ENCODE measurements around the gene GPR26.

Gene GPR26

DNA sequence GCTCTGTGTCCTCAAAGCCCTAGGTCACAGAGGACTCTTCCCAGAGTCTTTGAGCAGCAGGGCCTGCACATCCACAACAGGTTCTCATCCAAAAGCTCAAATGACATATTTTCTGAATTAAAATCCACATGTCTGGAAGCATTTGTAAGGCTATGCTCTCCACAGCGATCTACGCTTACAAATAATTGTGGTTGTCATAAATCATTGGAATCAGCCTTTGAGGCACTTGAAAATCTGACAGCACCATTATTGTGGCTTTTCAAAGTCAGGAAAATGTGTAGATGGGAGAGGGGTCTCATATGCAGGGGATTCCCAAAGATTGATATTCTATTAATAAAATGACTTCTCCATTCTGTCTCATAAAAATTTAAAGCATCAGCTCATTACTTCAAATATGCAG lies 16.3 kb downstream of the GPR26 start:
- no peaks in the 10 kb centered on the region for H3K36me3 ChIP-seq (ENCODE audit: control insufficient read depth, insufficient read depth, low read length)
- H3K4me3 ChIP-seq (ENCODE audit: low read depth, low read length): no peak overlapping the region
- no peaks in the 10 kb centered on the region for H3K27me3 ChIP-seq (ENCODE audit: control insufficient read depth, insufficient read depth, low read length)
- no peaks in the 10 kb centered on the region for H3K9me3 ChIP-seq (ENCODE audit: control insufficient read depth, insufficient read depth, low read length)
- H3K4me1 ChIP-seq (ENCODE audit: control insufficient read depth, insufficient read depth, low read length): no peaks in the 10 kb centered on the region
- no peak overlapping the region for H3K9ac ChIP-seq (ENCODE audit: low read depth, low read length)

DNA sequence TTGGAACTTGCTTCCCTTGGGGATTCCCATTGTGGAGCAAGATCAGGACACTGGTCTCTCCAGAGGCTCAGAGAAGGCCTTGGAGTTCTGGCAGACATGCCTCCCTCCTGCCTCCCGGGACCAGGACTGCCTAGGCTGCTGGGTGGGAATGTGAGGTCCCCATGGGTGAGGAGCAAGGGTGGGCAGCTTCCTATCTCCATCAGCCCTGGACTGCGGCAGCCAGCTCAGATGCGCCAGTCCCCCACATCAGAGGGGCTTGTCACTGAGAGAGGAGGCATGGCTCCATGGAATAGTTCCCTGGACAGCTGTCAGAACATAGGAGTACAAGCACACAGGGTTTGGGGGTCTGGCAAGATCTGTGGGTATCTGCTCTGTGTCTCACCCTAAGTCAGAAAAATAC lies 17.3 kb downstream of the GPR26 start:
- H3K4me1 ChIP-seq (ENCODE audit: control insufficient read depth, insufficient read depth, low read length): no peaks in the 10 kb centered on the region
- H3K4me3 ChIP-seq (ENCODE audit: low read depth, low read length): no peak overlapping the region
- no peaks in the 10 kb centered on the region for H3K36me3 ChIP-seq (ENCODE audit: control insufficient read depth, insufficient read depth, low read length)
- H3K27me3 ChIP-seq (ENCODE audit: control insufficient read depth, insufficient read depth, low read length): no peaks in the 10 kb centered on the region
- no peak overlapping the region for H3K9ac ChIP-seq (ENCODE audit: low read depth, low read length)
- no peaks in the 10 kb centered on the region for H3K9me3 ChIP-seq (ENCODE audit: control insufficient read depth, insufficient read depth, low read length)

DNA sequence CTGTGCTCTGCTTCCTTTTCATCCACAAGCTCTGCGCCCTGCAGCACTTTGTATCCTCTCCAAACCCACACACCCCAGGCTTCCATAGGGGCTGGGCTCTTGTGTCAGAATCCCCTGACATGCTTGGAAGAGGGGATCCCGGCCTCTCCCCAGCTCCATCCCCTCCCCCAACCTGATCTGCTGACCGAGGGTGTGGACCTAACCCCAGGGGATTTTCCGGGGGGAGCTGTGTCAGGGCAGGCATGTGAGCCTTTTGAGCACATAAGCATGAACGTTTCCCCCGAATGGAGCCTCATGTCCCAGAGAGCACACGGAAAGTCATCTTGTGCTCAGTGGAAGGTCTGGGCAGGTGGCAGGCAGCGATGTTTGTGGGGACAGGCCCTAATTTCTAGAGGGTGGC lies 17.7 kb downstream of the GPR26 start:
- H3K27me3 ChIP-seq (ENCODE audit: control insufficient read depth, insufficient read depth, low read length): no peaks in the 10 kb centered on the region
- H3K4me3 ChIP-seq (ENCODE audit: low read depth, low read length): no peak overlapping the region
- H3K9me3 ChIP-seq (ENCODE audit: control insufficient read depth, insufficient read depth, low read length): no peaks in the 10 kb centered on the region
- H3K9ac ChIP-seq (ENCODE audit: low read depth, low read length): no peak overlapping the region
- no peaks in the 10 kb centered on the region for H3K4me1 ChIP-seq (ENCODE audit: control insufficient read depth, insufficient read depth, low read length)
- no peaks in the 10 kb centered on the region for H3K36me3 ChIP-seq (ENCODE audit: control insufficient read depth, insufficient read depth, low read length)

DNA sequence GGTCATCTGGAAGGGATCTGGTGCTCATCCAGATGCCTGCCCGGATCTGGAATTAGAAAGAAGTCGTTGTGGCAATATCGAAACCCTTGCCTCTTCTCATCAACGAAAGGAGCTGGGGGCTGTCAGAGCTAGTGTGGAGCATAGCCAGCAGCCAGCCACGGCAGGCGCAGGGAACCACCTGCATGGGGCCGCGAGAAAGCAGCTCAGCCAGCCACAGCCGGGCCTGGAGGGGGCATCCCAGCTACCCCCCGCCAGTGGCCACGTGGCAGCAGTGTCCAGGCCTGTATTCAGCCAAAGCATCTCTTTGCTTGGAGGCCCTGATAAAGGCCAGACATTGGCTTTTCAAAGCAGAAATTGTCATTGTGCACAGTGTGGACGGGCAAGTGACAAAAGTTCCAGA lies 19.1 kb downstream of the GPR26 start:
- Histone ChIP-seq H3K27me3 (ENCODE audit: control insufficient read depth, insufficient read depth, low read length) (no peaks in the 10 kb centered on the region), H3K9me3 (ENCODE audit: control insufficient read depth, insufficient read depth, low read length) (no peaks in the 10 kb centered on the region), H3K36me3 (ENCODE audit: control insufficient read depth, insufficient read depth, low read length) (no peaks in the 10 kb centered on the region), H3K9ac (ENCODE audit: low read depth, low read length) (no peak overlapping the region), H3K4me1 (ENCODE audit: control insufficient read depth, insufficient read depth, low read length) (no peaks in the 10 kb centered on the region), H3K4me3 (ENCODE audit: low read depth, low read length) (no peak overlapping the region)

DNA sequence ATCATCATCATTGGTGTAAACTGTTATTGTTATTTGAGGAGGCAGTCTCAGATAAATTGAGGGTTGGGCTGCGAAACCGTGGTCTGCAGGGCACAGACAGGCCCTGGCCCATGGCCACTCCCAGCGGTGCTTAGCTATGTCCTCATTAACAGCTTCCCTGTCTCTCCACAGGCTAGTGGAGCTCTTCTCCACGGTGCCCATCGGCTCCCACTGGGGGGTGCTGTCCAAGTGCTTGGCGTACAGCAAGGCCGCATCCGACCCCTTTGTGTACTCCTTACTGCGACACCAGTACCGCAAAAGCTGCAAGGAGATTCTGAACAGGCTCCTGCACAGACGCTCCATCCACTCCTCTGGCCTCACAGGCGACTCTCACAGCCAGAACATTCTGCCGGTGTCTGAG lies 21.6 kb downstream of the GPR26 start:
- Histone ChIP-seq H3K9me3 (ENCODE audit: control insufficient read depth, insufficient read depth, low read length) (no peaks in the 10 kb centered on the region), H3K9ac (ENCODE audit: low read depth, low read length) (no peak overlapping the region), H3K4me3 (ENCODE audit: low read depth, low read length) (no peak overlapping the region), H3K4me1 (ENCODE audit: control insufficient read depth, insufficient read depth, low read length) (no peaks in the 10 kb centered on the region), H3K36me3 (ENCODE audit: control insufficient read depth, insufficient read depth, low read length) (no peaks in the 10 kb centered on the region), H3K27me3 (ENCODE audit: control insufficient read depth, insufficient read depth, low read length) (no peaks in the 10 kb centered on the region)

DNA sequence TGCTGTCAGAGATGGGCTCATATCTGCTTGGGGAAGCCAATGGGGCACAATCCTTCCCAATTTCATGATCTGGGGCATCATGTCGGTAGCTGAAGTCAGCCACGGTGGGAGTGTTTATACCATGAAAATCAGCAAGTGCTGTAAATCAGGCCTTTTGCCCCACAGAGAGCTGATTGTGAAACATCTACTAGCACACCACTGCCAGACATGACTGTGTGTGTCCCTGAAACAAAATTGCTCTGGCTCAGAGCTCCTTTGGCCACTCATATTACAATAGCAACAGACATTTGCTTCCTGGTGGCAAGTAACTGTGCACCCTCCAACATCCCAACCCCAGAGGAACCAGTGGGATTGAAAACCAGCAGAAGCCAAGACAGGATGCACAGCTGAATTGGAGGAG lies 23.7 kb downstream of the GPR26 start:
- Histone ChIP-seq H3K27me3 (ENCODE audit: control insufficient read depth, insufficient read depth, low read length) (no peaks in the 10 kb centered on the region), H3K4me3 (ENCODE audit: low read depth, low read length) (no peak overlapping the region), H3K36me3 (ENCODE audit: control insufficient read depth, insufficient read depth, low read length) (no peaks in the 10 kb centered on the region), H3K9me3 (ENCODE audit: control insufficient read depth, insufficient read depth, low read length) (no peaks in the 10 kb centered on the region), H3K9ac (ENCODE audit: low read depth, low read length) (no peak overlapping the region), H3K4me1 (ENCODE audit: control insufficient read depth, insufficient read depth, low read length) (no peaks in the 10 kb centered on the region)

DNA sequence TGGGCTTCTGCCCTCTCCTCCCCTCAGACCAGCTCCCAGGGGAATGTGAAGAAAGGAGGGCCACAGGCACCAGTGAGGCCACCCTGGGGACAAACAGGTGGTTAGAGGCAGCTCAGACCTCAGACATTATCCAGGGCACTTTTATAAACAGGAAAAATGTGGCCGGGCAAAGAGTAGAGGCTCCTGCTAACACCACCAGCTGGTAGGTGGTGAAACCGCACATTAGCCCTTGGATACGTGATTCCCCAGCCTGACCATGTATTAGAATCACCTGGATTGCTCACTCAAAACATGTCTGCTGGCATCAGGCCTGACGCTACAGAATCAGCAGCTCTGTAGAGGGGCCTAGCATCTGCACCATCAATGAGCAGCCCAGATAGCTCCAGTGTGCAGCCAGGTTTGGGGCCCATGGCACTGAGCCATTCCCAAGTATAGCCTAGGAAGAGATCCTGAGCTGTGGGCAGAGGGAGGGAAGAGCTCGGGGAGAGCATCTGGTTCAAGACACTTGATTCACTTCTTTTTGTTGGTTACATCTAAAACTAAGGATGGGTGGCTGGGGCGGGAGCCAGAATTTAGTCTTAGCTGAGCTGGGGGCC lies 37.1 kb downstream of the GPR26 start:
- H3K4me1 ChIP-seq (ENCODE audit: control insufficient read depth, insufficient read depth, low read length): no peaks in the 10 kb centered on the region
- H3K4me3 ChIP-seq (ENCODE audit: low read depth, low read length): no peak overlapping the region
- no peaks in the 10 kb centered on the region for H3K36me3 ChIP-seq (ENCODE audit: control insufficient read depth, insufficient read depth, low read length)
- peaks cover 2% of the 10 kb centered on the region for H3K27me3 ChIP-seq (ENCODE audit: control insufficient read depth, insufficient read depth, low read length)
- H3K9me3 ChIP-seq (ENCODE audit: control insufficient read depth, insufficient read depth, low read length): no peaks in the 10 kb centered on the region
- no peak overlapping the region for H3K9ac ChIP-seq (ENCODE audit: low read depth, low read length)

DNA sequence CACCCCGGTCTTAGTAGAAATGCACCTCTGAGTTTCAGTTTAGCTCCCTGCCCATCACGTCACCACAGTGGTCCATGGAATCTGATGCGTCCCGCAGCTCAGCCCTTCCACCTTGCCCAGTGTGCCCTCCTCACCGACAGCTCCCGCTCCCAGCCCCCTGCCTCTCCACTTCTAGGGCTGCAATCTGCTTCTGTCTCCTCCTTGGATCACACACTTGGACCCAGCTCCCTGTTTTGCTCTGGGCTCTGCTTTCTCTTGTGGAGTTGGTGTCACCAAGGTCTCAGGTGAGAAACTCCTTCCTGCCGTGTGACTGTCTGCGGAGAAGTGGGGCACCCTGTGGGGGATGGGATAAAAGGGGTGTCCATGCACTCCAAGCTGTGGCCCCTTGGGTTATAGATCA lies 37.9 kb downstream of the GPR26 start:
- H3K4me1 ChIP-seq (ENCODE audit: control insufficient read depth, insufficient read depth, low read length): no peaks in the 10 kb centered on the region
- no peak overlapping the region for H3K9ac ChIP-seq (ENCODE audit: low read depth, low read length)
- no peaks in the 10 kb centered on the region for H3K36me3 ChIP-seq (ENCODE audit: control insufficient read depth, insufficient read depth, low read length)
- H3K4me3 ChIP-seq (ENCODE audit: low read depth, low read length): no peak overlapping the region
- H3K9me3 ChIP-seq (ENCODE audit: control insufficient read depth, insufficient read depth, low read length): no peaks in the 10 kb centered on the region
- H3K27me3 ChIP-seq (ENCODE audit: control insufficient read depth, insufficient read depth, low read length): no peaks in the 10 kb centered on the region

DNA sequence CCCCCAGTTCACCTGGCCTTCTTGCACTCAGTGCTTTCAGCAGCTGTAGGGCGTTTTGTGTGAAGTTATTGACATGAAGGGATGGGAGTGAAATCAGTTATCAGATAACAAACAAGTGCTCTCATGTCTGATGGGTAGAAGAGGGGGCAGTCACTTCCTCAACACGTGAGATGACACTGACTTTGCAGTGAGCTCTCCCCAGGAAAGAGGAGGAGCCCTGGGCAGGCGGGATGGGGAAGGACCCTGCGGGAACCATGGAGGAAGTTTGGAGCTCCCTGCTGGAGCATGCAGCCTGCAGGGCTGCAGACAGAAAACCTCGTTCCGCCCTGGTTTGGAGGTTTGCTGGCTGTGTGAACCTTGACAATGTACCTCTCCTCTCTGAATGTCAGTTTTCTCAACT lies 38.7 kb downstream of the GPR26 start:
- Histone ChIP-seq H3K36me3 (ENCODE audit: control insufficient read depth, insufficient read depth, low read length) (no peaks in the 10 kb centered on the region), H3K4me3 (ENCODE audit: low read depth, low read length) (no peak overlapping the region), H3K9ac (ENCODE audit: low read depth, low read length) (no peak overlapping the region), H3K9me3 (ENCODE audit: control insufficient read depth, insufficient read depth, low read length) (no peaks in the 10 kb centered on the region), H3K27me3 (ENCODE audit: control insufficient read depth, insufficient read depth, low read length) (no peaks in the 10 kb centered on the region), H3K4me1 (ENCODE audit: control insufficient read depth, insufficient read depth, low read length) (no peaks in the 10 kb centered on the region)

DNA sequence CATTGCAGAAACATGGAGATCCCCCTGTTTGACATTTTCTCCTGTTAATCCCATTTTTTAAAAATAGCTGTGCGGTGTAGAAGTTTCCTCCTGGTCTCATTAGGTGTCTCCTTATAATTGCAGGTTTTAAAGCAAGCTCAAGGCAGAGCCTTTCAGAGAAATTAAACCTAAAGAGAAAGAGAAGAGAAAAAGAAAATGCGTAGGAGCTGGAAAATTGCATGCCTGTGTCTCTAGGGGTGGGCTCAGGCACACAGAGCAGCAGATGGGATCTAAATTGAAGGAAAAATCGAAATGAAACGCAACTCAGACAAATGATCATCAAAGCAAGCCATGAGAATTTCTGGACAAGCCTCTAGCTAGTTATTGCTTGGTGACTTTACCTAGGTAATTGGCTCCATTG lies 40.1 kb downstream of the GPR26 start:
- H3K27me3 ChIP-seq (ENCODE audit: control insufficient read depth, insufficient read depth, low read length): no peaks in the 10 kb centered on the region
- H3K9ac ChIP-seq (ENCODE audit: low read depth, low read length): no peak overlapping the region
- no peaks in the 10 kb centered on the region for H3K9me3 ChIP-seq (ENCODE audit: control insufficient read depth, insufficient read depth, low read length)
- H3K4me3 ChIP-seq (ENCODE audit: low read depth, low read length): no peak overlapping the region
- no peaks in the 10 kb centered on the region for H3K4me1 ChIP-seq (ENCODE audit: control insufficient read depth, insufficient read depth, low read length)
- H3K36me3 ChIP-seq (ENCODE audit: control insufficient read depth, insufficient read depth, low read length): no peaks in the 10 kb centered on the region

DNA sequence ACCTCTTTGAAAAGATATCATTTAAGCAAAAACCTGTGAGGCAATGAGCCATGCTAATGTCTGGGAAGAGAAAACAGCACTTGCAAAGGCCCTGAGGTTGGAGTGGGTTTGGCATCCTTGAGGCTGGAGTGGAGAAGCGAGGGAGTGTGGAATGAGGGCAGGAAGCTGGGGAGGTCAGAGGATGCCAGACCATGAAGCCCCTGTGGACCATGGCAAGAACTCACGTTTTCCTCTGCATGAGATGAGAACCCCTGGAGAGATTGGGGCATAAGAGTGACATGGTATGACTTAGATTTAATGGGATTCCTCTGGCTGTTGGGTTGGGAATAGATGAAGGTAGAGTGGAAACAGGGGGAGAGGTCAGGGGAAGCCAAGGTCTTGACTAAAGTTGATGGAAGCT lies 49.4 kb downstream of the GPR26 start:
- Histone ChIP-seq H3K9ac (ENCODE audit: low read depth, low read length) (no peak overlapping the region), H3K36me3 (ENCODE audit: control insufficient read depth, insufficient read depth, low read length) (no peaks in the 10 kb centered on the region), H3K4me3 (ENCODE audit: low read depth, low read length) (no peak overlapping the region), H3K27me3 (ENCODE audit: control insufficient read depth, insufficient read depth, low read length) (no peaks in the 10 kb centered on the region), H3K4me1 (ENCODE audit: control insufficient read depth, insufficient read depth, low read length) (no peaks in the 10 kb centered on the region), H3K9me3 (ENCODE audit: control insufficient read depth, insufficient read depth, low read length) (no peaks in the 10 kb centered on the region)

DNA sequence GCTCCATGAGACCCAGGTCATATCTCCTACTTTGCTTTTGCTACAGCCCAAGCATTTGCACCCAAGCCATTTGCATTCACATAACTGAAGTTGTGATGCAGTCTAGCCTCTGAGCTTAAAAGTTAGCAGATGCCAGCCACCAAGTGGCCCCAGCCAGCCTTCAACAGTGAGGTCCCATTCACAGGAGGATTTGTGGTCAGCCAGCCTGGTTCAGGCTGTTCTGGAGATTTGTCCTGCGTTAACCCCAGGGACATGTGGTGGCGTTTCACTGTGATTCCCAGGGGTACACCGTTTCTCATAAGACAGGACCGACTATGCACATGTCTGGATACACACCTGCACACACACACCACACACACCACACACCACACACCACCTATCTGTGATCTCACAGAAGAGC lies 51.2 kb downstream of the GPR26 start:
- Histone ChIP-seq H3K4me1 (ENCODE audit: control insufficient read depth, insufficient read depth, low read length) (no peaks in the 10 kb centered on the region), H3K9ac (ENCODE audit: low read depth, low read length) (no peak overlapping the region), H3K4me3 (ENCODE audit: low read depth, low read length) (no peak overlapping the region), H3K36me3 (ENCODE audit: control insufficient read depth, insufficient read depth, low read length) (no peaks in the 10 kb centered on the region), H3K27me3 (ENCODE audit: control insufficient read depth, insufficient read depth, low read length) (no peaks in the 10 kb centered on the region), H3K9me3 (ENCODE audit: control insufficient read depth, insufficient read depth, low read length) (no peaks in the 10 kb centered on the region)
